K562 (cell line): ENCODE results near the gene TMC1.

Experiments used
- CEBPB ChIP-seq: fragments of 450-650 bp; IDR thresholded peaks from 2 replicates; pipeline ENCODE4 v1.6.1; 2016; ENCODE audit warnings: missing genetic modification characterization, missing compliant biosample characterization
- CGGBP1 ChIP-seq: fragments of 250-450 bp; sonication (Bioruptor Pico); IDR thresholded peaks from 2 replicates; pipeline ENCODE4 v1.9.0; 2021; ENCODE audit warnings: mild to moderate bottlenecking
- CTCF ChIP-seq, 3 experiments: IDR thresholded peaks in 2 of 3; conservative IDR thresholded peaks in 1 of 3; 2 replicates each; pipeline ENCODE4 v1.5.1; 2011 to 2012; ENCODE audit warnings: low read length in 3 of 3, mild to moderate bottlenecking in 3 of 3, control low read depth in 2 of 3, improper control_type of control experiment in 1 of 3, inconsistent platforms in 1 of 3, low read depth in 1 of 3, mixed read lengths in 1 of 3, moderate library complexity in 1 of 3; ENCODE audit not compliant: insufficient read depth in 2 of 3
- POLR2A ChIP-seq: fragments of 450-650 bp; conservative IDR thresholded peaks from 2 replicates; pipeline ENCODE4 v1.6.1; 2016
- PPARD ChIP-seq: fragments of 250-450 bp; sonication (Bioruptor Pico); IDR thresholded peaks from 2 replicates; pipeline ENCODE4 v1.8.0; 2022; ENCODE audit warnings: inconsistent platforms, mild to moderate bottlenecking, moderate library complexity

DNA sequence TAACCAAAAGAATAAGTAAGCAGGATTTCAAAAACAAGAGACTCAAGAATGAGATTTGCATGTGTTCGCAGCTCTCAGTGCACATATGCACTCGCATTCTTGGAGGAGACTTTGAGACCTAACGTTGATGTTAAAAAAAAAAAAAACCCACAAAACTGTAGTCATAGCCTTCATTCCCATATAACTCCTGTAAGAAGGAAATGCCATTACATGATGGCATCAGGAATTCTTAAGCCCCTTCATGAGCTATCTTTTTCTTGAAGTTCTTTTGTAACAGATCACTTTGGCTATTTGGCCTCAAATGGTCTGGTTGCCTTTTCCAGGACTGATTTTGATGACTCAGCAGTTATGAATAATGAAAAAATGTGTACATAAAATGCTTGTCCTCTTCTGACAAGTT, 317.7 kb downstream of the TMC1 start:
- TF ChIP-seq CEBPB (tag) = no peak
- TF ChIP-seq PPARD (CRISPR knock-in tag) = no peak
- no peak for TF ChIP-seq CTCF (IDR thresholded peaks at IDR 0.05 in 2 of 3, conservative IDR thresholded peaks at IDR 0.05 in 1 of 3; ENCODE audit: insufficient read depth in 2 of 3, low read depth in 1 of 3, low read length in 3 of 3)
- no peak for TF ChIP-seq CGGBP1 (CRISPR knock-in tag)
- TF ChIP-seq POLR2A = no peak
